ENCODE measurements around the gene KCNH4.
"Not testable (repeated sequence)": the region's sequence is repeated elsewhere in the genome, so short reads cannot be mapped to it uniquely, and the experiment has no call there.

The KCNH4 gene

GRCh38 chr17:42187833-42188232 lies 6.9 kb upstream of the KCNH4 start:
- Histone ChIP-seq H4K20me1 (ENCODE audit: control insufficient read depth, insufficient read depth, low read depth, low read length) (no peaks in the 10 kb centered on the region), H3K9me3 (ENCODE audit: control insufficient read depth, insufficient read depth, low read length) (no peaks in the 10 kb centered on the region), H3K4me1 (ENCODE audit: control insufficient read depth, low read length) (peaks cover 21% of the 10 kb centered on the region), H3F3A (ENCODE audit: control insufficient read depth, insufficient read depth) (no peaks in the 10 kb centered on the region), H3K79me2 (ENCODE audit: control insufficient read depth, low read length) (no peaks in the 10 kb centered on the region), H3K27ac (ENCODE audit: low read depth, low read length) (no peak overlapping the region), H3K9me2 (replicated peaks; ENCODE audit: control insufficient read depth, low read length) (no peaks in the 10 kb centered on the region), H3K4me3 (ENCODE audit: low read length) (no peak overlapping the region), H3K4me2 (ENCODE audit: low read length) (no peak overlapping the region), H3K36me3 (ENCODE audit: control insufficient read depth, low read length) (no peaks in the 10 kb centered on the region), H3K27me3 (ENCODE audit: control insufficient read depth, low read length) (no peaks in the 10 kb centered on the region)
- TF ChIP-seq EZH2phosphoT487 (IDR thresholded peaks at IDR 0.05; ENCODE audit: borderline replicate concordance, low read length) = no peak
- TF ChIP-seq, protein P1, sequence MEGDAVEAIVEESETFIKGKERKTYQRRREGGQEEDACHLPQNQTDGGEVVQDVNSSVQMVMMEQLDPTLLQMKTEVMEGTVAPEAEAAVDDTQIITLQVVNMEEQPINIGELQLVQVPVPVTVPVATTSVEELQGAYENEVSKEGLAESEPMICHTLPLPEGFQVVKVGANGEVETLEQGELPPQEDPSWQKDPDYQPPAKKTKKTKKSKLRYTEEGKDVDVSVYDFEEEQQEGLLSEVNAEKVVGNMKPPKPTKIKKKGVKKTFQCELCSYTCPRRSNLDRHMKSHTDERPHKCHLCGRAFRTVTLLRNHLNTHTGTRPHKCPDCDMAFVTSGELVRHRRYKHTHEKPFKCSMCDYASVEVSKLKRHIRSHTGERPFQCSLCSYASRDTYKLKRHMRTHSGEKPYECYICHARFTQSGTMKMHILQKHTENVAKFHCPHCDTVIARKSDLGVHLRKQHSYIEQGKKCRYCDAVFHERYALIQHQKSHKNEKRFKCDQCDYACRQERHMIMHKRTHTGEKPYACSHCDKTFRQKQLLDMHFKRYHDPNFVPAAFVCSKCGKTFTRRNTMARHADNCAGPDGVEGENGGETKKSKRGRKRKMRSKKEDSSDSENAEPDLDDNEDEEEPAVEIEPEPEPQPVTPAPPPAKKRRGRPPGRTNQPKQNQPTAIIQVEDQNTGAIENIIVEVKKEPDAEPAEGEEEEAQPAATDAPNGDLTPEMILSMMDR (IDR thresholded peaks at IDR 0.05; ENCODE audit: low read depth, low read length, poor library complexity, severe bottlenecking) = no peak

DNA sequence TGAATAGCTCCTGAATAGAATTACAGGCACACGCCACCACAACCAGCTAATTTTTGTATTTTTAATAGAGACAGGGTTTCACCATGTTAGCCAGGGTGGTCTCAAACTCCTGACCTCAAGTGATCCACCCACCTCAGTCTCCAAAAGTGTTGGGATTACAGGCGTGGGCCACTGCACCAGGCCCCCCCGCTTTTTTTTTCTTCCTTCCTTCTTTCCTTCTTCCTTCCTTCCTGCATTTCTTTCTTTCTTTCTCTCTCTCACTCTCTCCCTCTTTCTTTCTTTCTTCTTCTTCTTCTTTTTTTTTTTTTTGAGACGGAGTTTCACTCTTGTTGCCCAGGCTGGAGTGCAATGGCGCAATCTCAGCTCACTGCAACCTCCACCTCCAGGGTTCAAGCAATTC lies 5.2 kb upstream of the KCNH4 start:
- not testable (repeated sequence) for H3K27ac ChIP-seq (ENCODE audit: low read depth, low read length); H3K27me3 ChIP-seq (ENCODE audit: control insufficient read depth, low read length); H3K4me3 ChIP-seq (ENCODE audit: low read length); H3F3A ChIP-seq (ENCODE audit: control insufficient read depth, insufficient read depth); H3K36me3 ChIP-seq (ENCODE audit: control insufficient read depth, low read length); H3K4me2 ChIP-seq (ENCODE audit: low read length); H3K9me3 ChIP-seq (ENCODE audit: control insufficient read depth, insufficient read depth, low read length); H3K79me2 ChIP-seq (ENCODE audit: control insufficient read depth, low read length); H3K9me2 ChIP-seq (replicated peaks; ENCODE audit: control insufficient read depth, low read length); H4K20me1 ChIP-seq (ENCODE audit: control insufficient read depth, insufficient read depth, low read depth, low read length)
- peaks cover 33% of the 10 kb centered on the region for H3K4me1 ChIP-seq (ENCODE audit: control insufficient read depth, low read length)

- Histone ChIP-seq H3K4me1 (ENCODE audit: control insufficient read depth, low read length) (peaks cover 39% of the 10 kb centered on the region), H4K20me1 (ENCODE audit: control insufficient read depth, insufficient read depth, low read depth, low read length) (no peaks in the 10 kb centered on the region), H3K27me3 (ENCODE audit: control insufficient read depth, low read length) (peaks cover 6% of the 10 kb centered on the region)
Measured at GRCh38 chr17:42185621-42185930, 4.6 kb upstream of the KCNH4 start.

GRCh38 chr17:42184713-42185620 lies 4.0 kb upstream of the KCNH4 start, which contains the start of gene HCRT:
HCRT (minus strand) TSS chr17:42185452; CDS start chr17:42185365, 87 bp downstream.
- Histone ChIP-seq H3K79me2 (ENCODE audit: control insufficient read depth, low read length) (no peaks in the 10 kb centered on the region), H3K9me3 (ENCODE audit: control insufficient read depth, insufficient read depth, low read length) (no peaks in the 10 kb centered on the region), H3K9me2 (replicated peaks; ENCODE audit: control insufficient read depth, low read length) (no peaks in the 10 kb centered on the region), H4K20me1 (ENCODE audit: control insufficient read depth, insufficient read depth, low read depth, low read length) (no peaks in the 10 kb centered on the region), H3K4me1 (ENCODE audit: control insufficient read depth, low read length) (peaks cover 41% of the 10 kb centered on the region), H3K36me3 (ENCODE audit: control insufficient read depth, low read length) (no peaks in the 10 kb centered on the region), H3K4me3 (ENCODE audit: low read length) (peak within 1 kb of the TSS; percentile 87), H3K27ac (ENCODE audit: low read depth, low read length) (no peak within 1 kb of the TSS), H3K4me2 (ENCODE audit: low read length) (peak within 1 kb of the TSS; percentile 92), H3F3A (ENCODE audit: control insufficient read depth, insufficient read depth) (no peaks in the 10 kb centered on the region), H3K27me3 (ENCODE audit: control insufficient read depth, low read length) (peaks cover 11% of the 10 kb centered on the region)
- no peak for TF ChIP-seq EZH2phosphoT487 (IDR thresholded peaks at IDR 0.05; ENCODE audit: borderline replicate concordance, low read length)
- TF ChIP-seq, protein P1 (IDR thresholded peaks at IDR 0.05; ENCODE audit: low read depth, low read length, poor library complexity, severe bottlenecking) = no peak

More at GRCh38 chr17:42185621-42185930, 4.6 kb upstream of the KCNH4 start:
- Histone ChIP-seq H3F3A (ENCODE audit: control insufficient read depth, insufficient read depth) (no peaks in the 10 kb centered on the region), H3K4me2 (ENCODE audit: low read length) (no peak overlapping the region), H3K36me3 (ENCODE audit: control insufficient read depth, low read length) (no peaks in the 10 kb centered on the region), H3K9me3 (ENCODE audit: control insufficient read depth, insufficient read depth, low read length) (no peaks in the 10 kb centered on the region), H3K4me3 (ENCODE audit: low read length) (no peak overlapping the region), H3K79me2 (ENCODE audit: control insufficient read depth, low read length) (no peaks in the 10 kb centered on the region), H3K9me2 (replicated peaks; ENCODE audit: control insufficient read depth, low read length) (no peaks in the 10 kb centered on the region), H3K27ac (ENCODE audit: low read depth, low read length) (no peak overlapping the region)
- no peak for TF ChIP-seq EZH2phosphoT487 (IDR thresholded peaks at IDR 0.05; ENCODE audit: borderline replicate concordance, low read length)
- TF ChIP-seq, protein P1 (IDR thresholded peaks at IDR 0.05; ENCODE audit: low read depth, low read length, poor library complexity, severe bottlenecking) = no peak

All from DOHH2 (cell line).